K562 (cell line): ENCODE data around the gene SUPT7L. TPM values are rescaled to one million over a fixed set of nuclear protein-coding genes. Genes with fewer than 3 reads are reported as not detected.

Source experiments
- ATAC-seq: fragments of 200-7000 bp; cut with Tn5 transposase; 3 replicates; pipeline ENCODE4 v1.9.1; 2020; ENCODE audit warnings: moderate library complexity
- BruUV-seq: library from RNA; stranded (reverse); fragments of 400-500 nt; replicated peaks from 2 replicates; lab custom pipeline; 2021; lab: Mats Ljungman, UMichigan
- CTCF ChIA-PET: fragments of 300-600 bp; formaldehyde crosslinking; extraction: SDS; loops from one replicate; lab custom pipeline; 2021; ENCODE audit warnings: low intra/inter-chr PET ratio; lab: Yijun Ruan, JAX
- POLR2A ChIA-PET: fragments of 300-600, 350-650 bp; sonication (Branson Sonifier 250); formaldehyde crosslinking; extraction: SDS; loops from one replicate; lab custom pipeline; 2021; ENCODE audit warnings: antibody characterized with exemption, inconsistent platforms; lab: Yijun Ruan, JAX
- DNase-seq, 4 experiments: peaks; one replicate each; pipeline versions ENCODE4 v3.0.0 to v3.0.0-alpha.2; 2011 to 2018; ENCODE audit warnings: low spot score in 3 of 4, mixed read lengths in 3 of 4; ENCODE audit errors: extremely low read depth in 1 of 4
- FAIRE-seq: peaks from 2 replicates; lab custom pipeline; 2011; peaks lifted over from hg19 to GRCh38; lab: Jason Lieb, UNC
- H2AFZ ChIP-seq: 2 replicates; pipeline ENCODE4 v1.6.0; 2011; ENCODE audit warnings: low read depth, low read length, control low read depth, inconsistent platforms
- H3K27ac ChIP-seq: fragments of 200-600 bp; 3 replicates; pipeline ENCODE4 v1.8.0; 2011; ENCODE audit warnings: low read depth, mild to moderate bottlenecking, control low read depth, inconsistent platforms, low read length, moderate library complexity, mixed read lengths; ENCODE audit errors: extremely low read depth
- H3K27me3 ChIP-seq, 2 experiments: fragments of 300-600 bp in 1 of 2; 2 replicates in 1 of 2; 3 replicates in 1 of 2; pipeline versions ENCODE4 v1.6.0 to v1.8.0; 2011; ENCODE audit warnings: inconsistent platforms in 2 of 2, low read length in 2 of 2, mild to moderate bottlenecking in 1 of 2, mixed read lengths in 1 of 2, moderate library complexity in 1 of 2; ENCODE audit not compliant: control insufficient read depth in 2 of 2, insufficient read depth in 2 of 2
- H3K36me3 ChIP-seq: fragments of 300-600 bp; 3 replicates; pipeline ENCODE4 v1.8.0; 2011; ENCODE audit warnings: mild to moderate bottlenecking, low read length, inconsistent platforms; ENCODE audit not compliant: control insufficient read depth, insufficient read depth
- H3K4me1 ChIP-seq, 2 experiments: fragments of 200-600 bp in 1 of 2; replicated peaks in 1 of 2; 2 replicates in 1 of 2; 3 replicates in 1 of 2; pipeline versions ENCODE4 v1.5.1 to v1.8.0; 2011; ENCODE audit warnings: inconsistent platforms in 2 of 2, low read length in 2 of 2, mild to moderate bottlenecking in 1 of 2, mixed read lengths in 1 of 2, moderate library complexity in 1 of 2; ENCODE audit not compliant: control insufficient read depth in 2 of 2, insufficient read depth in 2 of 2
- H3K4me2 ChIP-seq: 2 replicates; pipeline ENCODE4 v1.6.1; 2011; ENCODE audit warnings: low read length, control low read depth, inconsistent platforms, mixed read lengths; ENCODE audit not compliant: insufficient read depth
- H3K4me3 ChIP-seq: fragments of 200-600 bp; sonication (generic), shearing (Covaris generic); 2 replicates; pipeline ENCODE4 v1.5.1; 2016; ENCODE audit warnings: control low read depth, inconsistent platforms
- H3K79me2 ChIP-seq: fragments of 200-600 bp; 3 replicates; pipeline ENCODE4 v1.8.0; 2011; ENCODE audit warnings: low read length, inconsistent platforms; ENCODE audit not compliant: control insufficient read depth, insufficient read depth
- H3K9ac ChIP-seq, 2 experiments: 2 replicates each; pipeline versions ENCODE4 v1.6.0 to v1.6.1; 2011; ENCODE audit warnings: low read depth in 2 of 2, low read length in 2 of 2, control low read depth in 1 of 2, inconsistent platforms in 1 of 2, mild to moderate bottlenecking in 1 of 2, mixed read lengths in 1 of 2; ENCODE audit not compliant: insufficient read depth in 1 of 2
- H3K9me1 ChIP-seq: one replicate; pipeline ENCODE4 v1.6.0; 2011; ENCODE audit warnings: inconsistent platforms, mild to moderate bottlenecking, low read length, moderate library complexity; ENCODE audit not compliant: control insufficient read depth, insufficient read depth
- H3K9me3 ChIP-seq: replicated peaks from 2 replicates; pipeline ENCODE4 v1.5.1; 2011; ENCODE audit warnings: low read depth, low read length, inconsistent platforms; ENCODE audit not compliant: control insufficient read depth, insufficient read depth
- H4K20me1 ChIP-seq: replicated peaks from 2 replicates; pipeline ENCODE4 v1.6.1; 2011; ENCODE audit warnings: low read length, inconsistent platforms, mixed read lengths; ENCODE audit not compliant: control insufficient read depth, insufficient read depth
- ZNF512 ChIP-seq: IDR thresholded peaks from 2 replicates; pipeline ENCODE4 v1.6.1; 2016; ENCODE audit warnings: missing genetic modification characterization, missing compliant biosample characterization
- ZSCAN29 ChIP-seq: fragments of 450-650 bp; IDR thresholded peaks from 2 replicates; pipeline ENCODE4 v1.6.1; 2017
- WGBS: fragments of 100-300 bp; shearing (Covaris generic); methylation state at CpG from one replicate; pipeline ENCODE4 v1.1.6; 2016; ENCODE audit warnings: low coverage, mixed read lengths; ENCODE audit not compliant: insufficient coverage; ENCODE audit errors: missing lambda C conversion rate; 5-methylcytosine and 5-hydroxymethylcytosine counted together
- in situ Hi-C: fragments of 300-500 bp; cut with MboI; formaldehyde crosslinking; loops from 4 replicates; pipeline ENCODE4 v1.15.0; 2018; ENCODE audit warnings: inconsistent platforms, mixed read lengths
- intact Hi-C: fragments of 100-400 bp; cut with micrococcal nuclease; formaldehyde crosslinking; loops from 2 replicates; pipeline ENCODE4 v1.14.2; 2022
- polyA plus RNA-seq, 8 experiments: library from polyadenylated mRNA; depleted of rRNA in 4 of 8; stranded (reverse) in 5 of 8; unstranded in 3 of 8; fragments of >200 nt; fragmentation: Nextera tagmentation in 2 of 8; fragmentation: Illumina TruSeq in 1 of 8; extraction: Ambion mirVana in 2 of 8; extraction: Trizol in 1 of 8; gene quantifications; 2 replicates each; pipeline versions ENCODE4 v1.2.1 to v1.2.3, GENCODE V29; 2011 to 2014; ENCODE audit warnings: inconsistent platforms in 1 of 8, missing spikeins in 1 of 8
- total RNA-seq, 7 experiments: library from RNA; depleted of rRNA in 6 of 7; stranded (reverse); fragments of >200 nt in 6 of 7; fragmentation: Illumina TruSeq in 2 of 7; extraction: Trizol in 2 of 7; gene quantifications; 2 replicates each; pipeline versions ENCODE4 v1.2.1 to v1.2.3, GENCODE V29; 2011 to 2021; ENCODE audit warnings: low replicate concordance in 1 of 7
- TF ChIP-seq, protein P1 (sequence below): fragments of 450-650 bp; conservative IDR thresholded peaks from 2 replicates; pipeline ENCODE4 v1.6.1; 2016; ENCODE audit warnings: missing genetic modification characterization, low read depth, mild to moderate bottlenecking, control low read depth, missing compliant biosample characterization

Gene SUPT7L
- total and polyA plus RNA-seq, 9 of the 15 experiments (the other 6 are each of a cell fraction or from before 2014, with no cell fraction given), result 22.0 to 72.8 (median 40.2) TPM

- no peak overlapping the region for H3K4me3 ChIP-seq
- ChIA-PET POLR2A (interaction anchor here (1.2 kb wide), 1 partner anchor 263 kb away, joined by 3 read pairs; the partner anchor contains the start of gene PPM1G), CTCF (no interaction called here)
- WGBS, result 63% methylated on average over 5 of the region's 5 CpGs
- no peak overlapping the region for H2AFZ ChIP-seq
- H3K36me3 ChIP-seq, result peaks cover 67% of the 10 kb centered on the region
- FAIRE-seq, result no peak
- no peak overlapping the region for H3K4me2 ChIP-seq
- H3K27ac ChIP-seq, result no peak overlapping the region
- no peaks in the 10 kb centered on the region for H3K9me1 ChIP-seq
- TF ChIP-seq ZSCAN29, result no peak
- TF ChIP-seq ZNF512 (tag), result peak; percentile 87
- TF ChIP-seq, protein P1, sequence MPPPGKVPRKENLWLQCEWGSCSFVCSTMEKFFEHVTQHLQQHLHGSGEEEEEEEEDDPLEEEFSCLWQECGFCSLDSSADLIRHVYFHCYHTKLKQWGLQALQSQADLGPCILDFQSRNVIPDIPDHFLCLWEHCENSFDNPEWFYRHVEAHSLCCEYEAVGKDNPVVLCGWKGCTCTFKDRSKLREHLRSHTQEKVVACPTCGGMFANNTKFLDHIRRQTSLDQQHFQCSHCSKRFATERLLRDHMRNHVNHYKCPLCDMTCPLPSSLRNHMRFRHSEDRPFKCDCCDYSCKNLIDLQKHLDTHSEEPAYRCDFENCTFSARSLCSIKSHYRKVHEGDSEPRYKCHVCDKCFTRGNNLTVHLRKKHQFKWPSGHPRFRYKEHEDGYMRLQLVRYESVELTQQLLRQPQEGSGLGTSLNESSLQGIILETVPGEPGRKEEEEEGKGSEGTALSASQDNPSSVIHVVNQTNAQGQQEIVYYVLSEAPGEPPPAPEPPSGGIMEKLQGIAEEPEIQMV (tag), result peak; percentile 71; the same call in 1 of the 2 replicates
- H3K4me1 ChIP-seq, result no peaks in the 10 kb centered on the region
- no peaks in the 10 kb centered on the region for H3K9me3 ChIP-seq
- intact Hi-C loops (no loop called here), in situ Hi-C loops (no loop called here)
- BruUV-seq, result TSS peak; percentile 8
- no peaks in the 10 kb centered on the region for H3K27me3 ChIP-seq
- H3K9ac ChIP-seq, result no peak overlapping the region
- H4K20me1 ChIP-seq, result no peaks in the 10 kb centered on the region
- no peaks in the 10 kb centered on the region for H3K79me2 ChIP-seq
- no peak for DNase-seq
- ATAC-seq, result no peak
Observed at GRCh38 chr2:27672723-27673486, 9.5 kb upstream of the SUPT7L start.
